NT2/D1 (cell line): Measurements from ENCODE around the gene KRT26.

ENCODE experiments used
- DNase-seq: peaks from one replicate; pipeline ENCODE4 v3.0.0-alpha.2; 2011; ENCODE audit warnings: low read depth, low spot score
- H3K27me3 ChIP-seq: 2 replicates; pipeline ENCODE4 v1.6.0; 2011; ENCODE audit warnings: mild to moderate bottlenecking; ENCODE audit not compliant: insufficient read length, insufficient read depth
- H3K36me3 ChIP-seq: 2 replicates; pipeline ENCODE4 v1.6.1; 2011; ENCODE audit warnings: mild to moderate bottlenecking, low read length, mixed read lengths; ENCODE audit not compliant: insufficient read depth, insufficient read length
- H3K4me1 ChIP-seq: 2 replicates; pipeline ENCODE4 v1.5.1; 2011; ENCODE audit not compliant: insufficient read depth, insufficient read length
- H3K4me3 ChIP-seq: 2 replicates; pipeline ENCODE4 v1.5.1; 2011; ENCODE audit warnings: low read depth; ENCODE audit not compliant: insufficient read length
- H3K9ac ChIP-seq: 2 replicates; pipeline ENCODE4 v1.6.0; 2011; ENCODE audit warnings: low read depth; ENCODE audit not compliant: insufficient read length
- H3K9me3 ChIP-seq: 2 replicates; pipeline ENCODE4 v1.5.1; 2011; ENCODE audit warnings: mild to moderate bottlenecking, low read length; ENCODE audit not compliant: insufficient read depth
- SUZ12 ChIP-seq: IDR thresholded peaks from 2 replicates; pipeline ENCODE4 v1.6.1; 2011; ENCODE audit not compliant: insufficient read length, insufficient read depth; ENCODE audit errors: extremely low read depth
- YY1 ChIP-seq: IDR thresholded peaks from 2 replicates; pipeline ENCODE4 v1.6.1; 2011; ENCODE audit not compliant: insufficient read length, insufficient read depth
- ZNF274 ChIP-seq: IDR thresholded peaks from 2 replicates; pipeline ENCODE4 v1.6.1; 2011; ENCODE audit warnings: mild to moderate bottlenecking, low read depth, low read length

The KRT26 gene

GRCh38 chr17:40777971-40778370 lies 6.0 kb upstream of the KRT26 start:
- Histone ChIP-seq H3K9ac (no peak overlapping the region), H3K27me3 (no peaks in the 10 kb centered on the region), H3K9me3 (no peaks in the 10 kb centered on the region), H3K36me3 (no peaks in the 10 kb centered on the region), H3K4me3 (no peak overlapping the region), H3K4me1 (no peaks in the 10 kb centered on the region)
- TF ChIP-seq YY1 (no peak), SUZ12 (no peak), ZNF274 (no peak)
- no peak for DNase-seq

- H3K4me3 ChIP-seq = no peak overlapping the region
- H3K9me3 ChIP-seq = no peaks in the 10 kb centered on the region
- no peaks in the 10 kb centered on the region for H3K36me3 ChIP-seq
- H3K27me3 ChIP-seq = no peaks in the 10 kb centered on the region
- no peak overlapping the region for H3K9ac ChIP-seq
- DNase-seq = no peak
- TF ChIP-seq ZNF274 (no peak), SUZ12 (no peak), YY1 (no peak)
- no peaks in the 10 kb centered on the region for H3K4me1 ChIP-seq
These were observed 5.5 kb upstream of the KRT26 start for GRCh38 chr17:40777459-40777858.

GRCh38 chr17:40775945-40776344 lies 3.9 kb upstream of the KRT26 start:
- DNase-seq = no peak
- TF ChIP-seq ZNF274 (no peak), YY1 (no peak), SUZ12 (no peak)
- Histone ChIP-seq H3K27me3 (no peaks in the 10 kb centered on the region), H3K9ac (no peak overlapping the region), H3K4me1 (no peaks in the 10 kb centered on the region), H3K36me3 (no peaks in the 10 kb centered on the region), H3K9me3 (no peaks in the 10 kb centered on the region), H3K4me3 (no peak overlapping the region)

GRCh38 chr17:40765657-40766056 lies 6.3 kb downstream of the KRT26 start:
- H3K9ac ChIP-seq = no peak overlapping the region
- H3K4me3 ChIP-seq = no peak overlapping the region
- peaks cover 24% of the 10 kb centered on the region for H3K9me3 ChIP-seq
- no peak for DNase-seq
- no peaks in the 10 kb centered on the region for H3K4me1 ChIP-seq
- no peaks in the 10 kb centered on the region for H3K27me3 ChIP-seq
- no peaks in the 10 kb centered on the region for H3K36me3 ChIP-seq
- no peak for TF ChIP-seq ZNF274
- TF ChIP-seq YY1 = no peak

GRCh38 chr17:40763752-40764151 lies 8.2 kb downstream of the KRT26 start:
- no peaks in the 10 kb centered on the region for H3K27me3 ChIP-seq
- H3K9me3 ChIP-seq = peaks cover 39% of the 10 kb centered on the region
- no peak overlapping the region for H3K4me3 ChIP-seq
- no peaks in the 10 kb centered on the region for H3K36me3 ChIP-seq
- DNase-seq = no peak
- no peaks in the 10 kb centered on the region for H3K4me1 ChIP-seq
- TF ChIP-seq ZNF274 = no peak
- TF ChIP-seq YY1 = no peak
- no peak for TF ChIP-seq SUZ12
- no peak overlapping the region for H3K9ac ChIP-seq

- H3K9ac ChIP-seq = no peak overlapping the region
- DNase-seq = no peak
- no peak for TF ChIP-seq SUZ12
- no peak for TF ChIP-seq ZNF274
- TF ChIP-seq YY1 = no peak
- H3K4me3 ChIP-seq = no peak overlapping the region
- H3K9me3 ChIP-seq = peaks cover 39% of the 10 kb centered on the region
- H3K27me3 ChIP-seq = no peaks in the 10 kb centered on the region
- H3K36me3 ChIP-seq = no peaks in the 10 kb centered on the region
- no peaks in the 10 kb centered on the region for H3K4me1 ChIP-seq
These were observed 11.6 kb downstream of the KRT26 start for GRCh38 chr17:40760105-40761016.

GRCh38 chr17:40755231-40755630 lies 16.8 kb downstream of the KRT26 start, which contains the start of gene KRT25:
TSS of gene KRT25 (minus strand) at chr17:40755331. CDS start at chr17:40755271, 60 bp downstream.
- no peak within 1 kb of the TSS for H3K9ac ChIP-seq
- no peaks in the 10 kb centered on the region for H3K4me1 ChIP-seq
- H3K36me3 ChIP-seq = no peaks in the 10 kb centered on the region
- no peaks in the 10 kb centered on the region for H3K27me3 ChIP-seq
- peaks cover 12% of the 10 kb centered on the region for H3K9me3 ChIP-seq
- H3K4me3 ChIP-seq = no peak within 1 kb of the TSS
- DNase-seq = no peak
- TF ChIP-seq YY1 = no peak
- no peak for TF ChIP-seq ZNF274
- no peak for TF ChIP-seq SUZ12
